NCI-H748 treated with DMSO at 0.1 percent for 48 hours (cell line): ENCODE results near the gene BRK1.
"Not testable (repeated sequence)": the region's sequence is repeated elsewhere in the genome, so short reads cannot be mapped to it uniquely, and the experiment has no call there.

Experiments
- DNase-seq: peaks from one replicate; lab custom pipeline; 2025; lab: John Stamatoyannopoulos, UW

BRK1 gene

GRCh38 chr3:10115326-10116137 is at the start of gene BRK1:
TSS of gene BRK1 (plus strand) at chr3:10115675. CDS start at chr3:10115702, 27 bp downstream.
- DNase-seq: peak; percentile 78

- DNase-seq: not testable (repeated sequence)
Measured at GRCh38 chr3:10070077-10070476, 45.4 kb upstream of the BRK1 start.

- no peak for DNase-seq
Measured at GRCh38 chr3:10074666-10075065, 40.8 kb upstream of the BRK1 start.

- DNase-seq: no peak
Measured at GRCh38 chr3:10081871-10082270, 33.6 kb upstream of the BRK1 start.

GRCh38 chr3:10085738-10086137 is 29.7 kb upstream of the BRK1 start:
- no peak for DNase-seq

GRCh38 chr3:10088256-10088655 is 27.2 kb upstream of the BRK1 start:
- DNase-seq: no peak

- no peak for DNase-seq
Measured at GRCh38 chr3:10090179-10090578, 25.3 kb upstream of the BRK1 start.

- DNase-seq: not testable (repeated sequence)
Measured at GRCh38 chr3:10090774-10091173, 24.7 kb upstream of the BRK1 start.

- DNase-seq: not testable (repeated sequence)
Measured at GRCh38 chr3:10091387-10091786, 24.1 kb upstream of the BRK1 start.

- DNase-seq: no peak
Measured at GRCh38 chr3:10093678-10094077, 21.8 kb upstream of the BRK1 start.

- DNase-seq: no peak
Measured at GRCh38 chr3:10099041-10099440, 16.4 kb upstream of the BRK1 start.

- DNase-seq: no peak
Measured at GRCh38 chr3:10106919-10107318, 8.6 kb upstream of the BRK1 start.

GRCh38 chr3:10108091-10108490 is 7.4 kb upstream of the BRK1 start, which contains the start of gene FANCD2OS:
TSS of gene FANCD2OS (minus strand) at chr3:10108255. CDS start at chr3:10104774, 3,481 bp downstream.
- DNase-seq: no peak

GRCh38 chr3:10116138-10116460 is 624 bp downstream of the BRK1 start:
- no peak for DNase-seq

GRCh38 chr3:10116928-10117327 is 1.5 kb downstream of the BRK1 start:
- DNase-seq: no peak

- DNase-seq: no peak
Measured at GRCh38 chr3:10119376-10119775, 3.9 kb downstream of the BRK1 start.

GRCh38 chr3:10121064-10121463 is 5.6 kb downstream of the BRK1 start:
- DNase-seq: no peak

GRCh38 chr3:10122724-10123123 is 7.2 kb downstream of the BRK1 start:
- no peak for DNase-seq

- not testable (repeated sequence) for DNase-seq
Measured at GRCh38 chr3:10135872-10136271, 20.4 kb downstream of the BRK1 start.

- DNase-seq: no peak
Measured at GRCh38 chr3:10136426-10137005, 21.0 kb downstream of the BRK1 start.

GRCh38 chr3:10137178-10137577 is 21.7 kb downstream of the BRK1 start:
- DNase-seq: no peak

GRCh38 chr3:10140996-10141546 is 25.6 kb downstream of the BRK1 start:
- no peak for DNase-seq
